HG03139 (cell line): ENCODE measurements around the gene LCNL1.

Source experiments
- ATAC-seq: cut with Tn5 transposase; IDR thresholded peaks from one replicate; pipeline ENCODE4 v1.9.1; 2021; ENCODE audit not compliant: unreplicated experiment

Gene LCNL1

GRCh38 chr9:136973618-136974617, 8.9 kb upstream of the LCNL1 start:
- ATAC-seq: no peak

- ATAC-seq: no peak
These were observed 7.8 kb upstream of the LCNL1 start for GRCh38 chr9:136974817-136975535.

- ATAC-seq: no peak
These were observed 7.1 kb upstream of the LCNL1 start for GRCh38 chr9:136975644-136976043.

GRCh38 chr9:136977223-136977622, 5.6 kb upstream of the LCNL1 start, which contains the start of gene PTGDS:
TSS of gene PTGDS (plus strand) at chr9:136977504. CDS start at chr9:136977579, 75 bp downstream.
- ATAC-seq: no peak

GRCh38 chr9:136977649-136978072, 5.1 kb upstream of the LCNL1 start:
- ATAC-seq: no peak

- ATAC-seq: no peak
These were observed 4.5 kb upstream of the LCNL1 start for GRCh38 chr9:136978073-136978864.

- ATAC-seq: no peak
These were observed 3.8 kb upstream of the LCNL1 start for GRCh38 chr9:136978865-136979544.

GRCh38 chr9:136979769-136980587, 2.8 kb upstream of the LCNL1 start:
- no peak for ATAC-seq

GRCh38 chr9:136980669-136981478, 1.9 kb upstream of the LCNL1 start:
- no peak for ATAC-seq

- no peak for ATAC-seq
These were observed 1.1 kb upstream of the LCNL1 start for GRCh38 chr9:136981588-136982231.

- no peak for ATAC-seq
These were observed 374 bp downstream of the LCNL1 start for GRCh38 chr9:136983167-136983566.

- no peak for ATAC-seq
These were observed 992 bp downstream of the LCNL1 start for GRCh38 chr9:136983656-136984314.

- ATAC-seq: no peak
These were observed 1.8 kb downstream of the LCNL1 start for GRCh38 chr9:136984464-136985026.

GRCh38 chr9:136985027-136985602, 2.3 kb downstream of the LCNL1 start:
- ATAC-seq: no peak

- ATAC-seq: no peak
These were observed 3.1 kb downstream of the LCNL1 start for GRCh38 chr9:136985853-136986252.

- ATAC-seq: no peak
These were observed 6.1 kb downstream of the LCNL1 start for GRCh38 chr9:136988872-136989271.
